GM12878 (cell line): ENCODE results near the gene MB21D2. TPM values are rescaled to one million over a fixed set of nuclear protein-coding genes. Genes with fewer than 3 reads are reported as not detected.
A peak's percentile ranks its signal among the peaks of the same experiment; 100 is the strongest.

ENCODE experiments used
- CREB1 ChIP-seq: IDR thresholded peaks from 2 replicates; pipeline ENCODE4 v1.6.1; 2012; ENCODE audit warnings: low read depth, mild to moderate bottlenecking, inconsistent platforms
- DPF2 ChIP-seq: fragments of 450-650 bp; IDR thresholded peaks from 2 replicates; pipeline ENCODE4 v1.6.1; 2017; ENCODE audit warnings: mild to moderate bottlenecking
- E4F1 ChIP-seq: fragments of 450-650 bp; IDR thresholded peaks from 2 replicates; pipeline ENCODE4 v1.6.1; 2018; ENCODE audit warnings: borderline replicate concordance, mild to moderate bottlenecking; ENCODE audit not compliant: partially characterized antibody
- EP300 ChIP-seq, 2 experiments: fragments of 150-350 bp in 1 of 2; IDR thresholded peaks; 2 replicates each; pipeline ENCODE4 v1.6.1; 2011 to 2012; ENCODE audit warnings: low read depth in 2 of 2, low read length in 2 of 2, borderline replicate concordance in 1 of 2, improper control_type of control experiment in 1 of 2, inconsistent platforms in 1 of 2; ENCODE audit not compliant: control insufficient read depth in 1 of 2
- IRF3 ChIP-seq: fragments of 450-650 bp; IDR thresholded peaks from 2 replicates; pipeline ENCODE4 v1.6.1; 2014; ENCODE audit warnings: mild to moderate bottlenecking
- MXI1 ChIP-seq: fragments of 150-350 bp; IDR thresholded peaks from 2 replicates; pipeline ENCODE4 v1.6.1; 2011; ENCODE audit warnings: low read depth, mild to moderate bottlenecking, inconsistent platforms, low read length, improper control_type of control experiment
- MYB ChIP-seq: fragments of 150-350 bp; IDR thresholded peaks from 2 replicates; pipeline ENCODE4 v1.6.1; 2014; ENCODE audit warnings: mild to moderate bottlenecking, low read depth, low read length, borderline replicate concordance
- RCOR1 ChIP-seq: conservative IDR thresholded peaks from 2 replicates; pipeline ENCODE4 v1.6.1; 2012; ENCODE audit warnings: low read depth, low read length, improper control_type of control experiment
- SKIL ChIP-seq: fragments of 450-650 bp; IDR thresholded peaks from 2 replicates; pipeline ENCODE4 v1.6.1; 2017; ENCODE audit warnings: mild to moderate bottlenecking, low read depth, inconsistent platforms; ENCODE audit not compliant: poor library complexity, severe bottlenecking
- STAT3 ChIP-seq: IDR thresholded peaks from 2 replicates; pipeline ENCODE4 v1.6.1; 2011; ENCODE audit warnings: low read depth, low read length, improper control_type of control experiment
- ZNF24 ChIP-seq: fragments of 450-650 bp; IDR thresholded peaks from 2 replicates; pipeline ENCODE4 v1.6.1; 2017; ENCODE audit warnings: antibody characterized with exemption, mild to moderate bottlenecking
- ZNF592 ChIP-seq: fragments of 450-650 bp; IDR thresholded peaks from 2 replicates; pipeline ENCODE4 v1.6.1; 2017; ENCODE audit warnings: mild to moderate bottlenecking, moderate library complexity
- polyA plus RNA-seq, 11 experiments: library from polyadenylated mRNA; depleted of rRNA in 4 of 11; unstranded in 6 of 11; stranded (reverse) in 5 of 11; fragments of >200 nt; fragmentation: Nextera tagmentation in 4 of 11; fragmentation: Illumina TruSeq in 1 of 11; extraction: Ambion mirVana in 4 of 11; extraction: Trizol in 1 of 11; gene quantifications; 1 replicate in 1 of 11; 2 replicates in 10 of 11; pipeline versions ENCODE4 v1.2.1 to v1.2.3, GENCODE V29; 2011 to 2016; ENCODE audit warnings: inconsistent platforms in 2 of 11, missing spikeins in 2 of 11, low read depth in 1 of 11
- total RNA-seq, 4 experiments: library from RNA; depleted of rRNA in 3 of 4; stranded (reverse); fragments of >200 nt in 3 of 4; fragmentation: Illumina TruSeq in 1 of 4; extraction: Trizol in 1 of 4; gene quantifications; 2 replicates each; pipeline versions ENCODE4 v1.2.1 to v1.2.3, GENCODE V29; 2013 to 2021

Gene MB21D2
- total and polyA plus RNA-seq, 10 of the 15 experiments (the other 5 are each of a cell fraction or from before 2014, with no cell fraction given) = 7.9 to 21.2 (median 15.3) TPM

- TF ChIP-seq E4F1 (no peak), ZNF24 (no peak), MXI1 (no peak), ZNF592 (no peak), DPF2 (peak; percentile 71; the same call in 1 of the 2 replicates), IRF3 (no peak), EP300 (IDR thresholded peaks at IDR 0.05; ENCODE audit: borderline replicate concordance in 1 of 2, control insufficient read depth in 1 of 2, low read depth in 2 of 2, low read length in 2 of 2) (peak; percentile 26 to 45; a peak in 2 of 4 replicates), CREB1 (no peak), STAT3 (0 out of 2 replicates have a peak, but pooled peaks have one; percentile 50), RCOR1 (no peak), SKIL (peak; percentile 28), MYB (no peak)
Measured at GRCh38 chr3:192848371-192849233, 69.1 kb downstream of the MB21D2 start (continued).
